Raji (cell line): Measurements from ENCODE around the gene ADGRE2.

Experiments
- POLR2A ChIP-seq: IDR thresholded peaks from 2 replicates; pipeline ENCODE4 v1.6.1; 2011; ENCODE audit warnings: low read depth, low read length, control low read depth; ENCODE audit not compliant: insufficient read depth

ADGRE2 gene

GRCh38 chr19:14735915-14736314 is 42.4 kb downstream of the ADGRE2 start:
- TF ChIP-seq POLR2A, result no peak

- no peak for TF ChIP-seq POLR2A
Observed at GRCh38 chr19:14733574-14733973, 44.8 kb downstream of the ADGRE2 start.

DNA sequence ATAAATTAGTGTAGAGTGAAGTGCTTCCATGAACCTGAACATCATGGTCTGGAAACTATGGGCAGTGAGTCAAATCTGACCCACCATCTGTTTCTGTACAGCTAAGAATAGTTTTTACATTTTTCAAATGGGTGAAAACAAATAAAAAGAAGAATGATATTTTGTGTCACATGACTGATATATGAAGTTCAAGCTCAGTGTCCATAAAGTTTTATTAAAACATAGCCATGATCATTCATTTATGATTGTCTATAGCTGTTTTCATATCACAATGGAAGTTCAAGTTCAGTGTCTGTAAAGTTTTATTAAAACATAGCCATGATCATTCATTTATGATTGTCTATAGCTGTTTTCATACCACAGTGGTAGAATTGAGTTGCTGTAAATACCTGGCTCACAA is 45.9 kb downstream of the ADGRE2 start:
- no peak for TF ChIP-seq POLR2A

DNA sequence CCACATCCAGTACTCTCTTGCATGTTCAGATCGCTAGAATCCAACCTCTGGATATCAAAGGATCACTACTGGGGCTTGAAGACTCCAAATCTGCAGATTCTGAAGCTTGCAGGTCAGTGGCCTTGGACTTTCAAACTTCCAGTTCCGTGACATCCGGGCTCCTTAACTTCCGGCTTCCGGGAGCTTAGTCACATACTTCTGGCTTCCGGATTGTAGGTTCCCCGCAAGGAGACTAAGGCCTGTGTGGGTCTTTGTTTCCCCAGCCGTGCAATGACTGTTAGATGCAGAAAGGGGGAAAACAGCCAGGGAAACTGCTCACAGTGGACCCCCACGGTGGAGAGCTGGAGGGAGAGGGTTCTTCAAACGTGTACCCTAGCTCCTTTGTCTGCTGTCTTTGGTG is 47.2 kb downstream of the ADGRE2 start:
- TF ChIP-seq POLR2A, result no peak

- TF ChIP-seq POLR2A, result no peak
Observed at GRCh38 chr19:14728595-14728994, 49.8 kb downstream of the ADGRE2 start.

DNA sequence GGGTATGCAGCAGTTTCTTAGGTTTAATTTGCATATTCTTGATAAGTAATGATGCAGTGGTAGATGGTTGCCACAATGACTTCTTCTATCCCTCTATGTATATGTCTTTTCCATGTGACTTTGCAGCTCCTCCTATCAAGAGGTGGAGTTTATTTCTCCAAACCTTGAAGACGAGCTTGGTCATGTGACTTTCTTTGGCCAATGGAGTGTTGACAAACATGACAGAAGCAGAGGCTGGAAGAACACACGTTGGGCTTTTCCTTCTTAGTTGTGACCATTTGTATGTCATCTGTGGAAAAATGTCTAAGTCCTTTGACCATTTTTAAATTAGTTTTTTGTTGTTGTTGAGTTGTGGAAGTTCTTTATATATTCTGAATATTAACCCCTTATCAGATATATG is 56.2 kb downstream of the ADGRE2 start:
- no peak for TF ChIP-seq POLR2A

- no peak for TF ChIP-seq POLR2A
Observed at GRCh38 chr19:14719162-14719561, 59.2 kb downstream of the ADGRE2 start.

DNA sequence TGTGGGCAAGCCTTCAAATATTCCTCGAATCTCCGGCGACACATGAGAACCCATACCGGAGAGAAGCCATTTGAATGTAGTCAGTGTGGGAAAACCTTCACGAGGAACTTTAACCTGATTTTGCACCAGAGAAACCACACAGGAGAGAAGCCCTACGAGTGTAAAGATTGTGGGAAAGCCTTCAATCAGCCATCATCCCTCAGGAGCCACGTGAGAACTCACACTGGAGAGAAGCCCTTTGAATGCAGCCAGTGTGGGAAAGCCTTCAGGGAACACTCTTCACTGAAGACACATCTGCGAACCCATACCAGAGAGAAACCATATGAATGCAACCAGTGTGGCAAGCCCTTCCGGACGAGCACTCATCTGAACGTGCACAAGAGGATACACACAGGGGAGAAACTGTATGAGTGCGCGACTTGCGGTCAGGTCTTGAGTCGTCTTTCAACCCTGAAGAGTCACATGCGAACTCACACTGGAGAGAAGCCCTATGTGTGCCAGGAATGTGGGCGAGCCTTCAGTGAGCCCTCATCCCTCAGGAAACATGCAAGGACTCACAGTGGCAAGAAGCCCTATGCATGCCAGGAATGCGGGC is 59.7 kb downstream of the ADGRE2 start:
- TF ChIP-seq POLR2A, result no peak

DNA sequence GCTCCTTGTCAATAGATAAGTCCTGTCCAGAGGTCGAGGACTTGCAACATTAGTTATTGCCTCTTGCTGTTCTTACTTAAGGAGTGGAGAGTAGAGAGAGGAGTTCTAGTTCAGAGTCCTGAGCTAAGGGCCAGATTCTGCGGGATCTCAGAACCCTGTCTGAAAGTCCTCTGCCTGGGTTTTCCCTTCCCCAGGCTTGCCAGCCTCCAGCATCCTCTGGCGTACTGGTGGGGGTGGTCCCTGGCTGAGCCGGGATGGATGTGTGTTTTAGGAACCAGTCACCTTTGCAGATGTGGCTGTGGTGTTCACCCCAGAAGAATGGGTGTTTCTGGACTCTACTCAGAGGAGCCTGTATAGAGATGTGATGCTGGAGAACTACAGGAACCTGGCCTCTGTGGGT is 62.5 kb downstream of the ADGRE2 start:
- no peak for TF ChIP-seq POLR2A

GRCh38 chr19:14704450-14704849 is 73.9 kb downstream of the ADGRE2 start:
- TF ChIP-seq POLR2A, result no peak

- TF ChIP-seq POLR2A, result no peak
Observed at GRCh38 chr19:14703833-14704232, 74.5 kb downstream of the ADGRE2 start.

- TF ChIP-seq POLR2A, result no peak
Observed at GRCh38 chr19:14700711-14701375, 77.5 kb downstream of the ADGRE2 start.

DNA sequence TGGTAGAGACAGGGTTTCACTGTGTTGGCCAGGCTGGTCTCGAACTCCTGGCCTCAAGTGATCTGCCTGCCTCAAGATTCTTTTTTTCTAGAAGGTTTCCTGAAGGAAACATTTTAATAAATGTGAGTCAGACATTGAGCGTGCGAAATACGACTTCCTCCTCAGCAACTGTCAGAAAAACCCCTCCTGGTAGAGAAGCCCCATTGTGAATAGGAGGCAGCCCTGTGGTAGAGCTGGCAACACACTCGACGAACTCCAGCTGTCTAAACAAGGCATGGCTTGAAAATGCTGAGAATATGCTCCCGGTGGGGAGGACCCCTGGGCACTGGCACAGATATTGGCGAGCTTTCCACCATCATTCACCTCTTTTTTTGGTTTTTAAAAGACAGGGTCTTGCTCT is 78.7 kb downstream of the ADGRE2 start:
- no peak for TF ChIP-seq POLR2A

DNA sequence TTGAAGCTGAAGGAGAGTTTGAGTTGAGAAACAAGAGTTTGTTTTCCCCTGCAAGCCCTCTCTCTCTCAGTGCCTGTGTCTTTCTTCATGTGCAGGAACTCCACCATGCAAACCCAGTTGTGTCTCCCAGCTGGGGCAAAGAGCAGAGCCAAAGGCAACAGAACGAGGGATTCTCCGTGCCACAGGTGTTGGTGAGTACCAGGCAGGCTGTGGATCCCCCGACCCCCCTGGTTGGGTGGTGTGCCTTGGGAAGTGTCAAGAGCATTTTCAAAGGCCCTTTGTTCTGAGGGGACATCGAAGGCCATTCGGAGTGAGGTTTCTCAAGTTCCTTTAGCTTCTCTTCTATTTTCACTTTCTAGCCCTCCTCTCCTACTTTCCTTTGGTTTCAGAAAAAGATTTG is 82.9 kb downstream of the ADGRE2 start:
- no peak for TF ChIP-seq POLR2A

DNA sequence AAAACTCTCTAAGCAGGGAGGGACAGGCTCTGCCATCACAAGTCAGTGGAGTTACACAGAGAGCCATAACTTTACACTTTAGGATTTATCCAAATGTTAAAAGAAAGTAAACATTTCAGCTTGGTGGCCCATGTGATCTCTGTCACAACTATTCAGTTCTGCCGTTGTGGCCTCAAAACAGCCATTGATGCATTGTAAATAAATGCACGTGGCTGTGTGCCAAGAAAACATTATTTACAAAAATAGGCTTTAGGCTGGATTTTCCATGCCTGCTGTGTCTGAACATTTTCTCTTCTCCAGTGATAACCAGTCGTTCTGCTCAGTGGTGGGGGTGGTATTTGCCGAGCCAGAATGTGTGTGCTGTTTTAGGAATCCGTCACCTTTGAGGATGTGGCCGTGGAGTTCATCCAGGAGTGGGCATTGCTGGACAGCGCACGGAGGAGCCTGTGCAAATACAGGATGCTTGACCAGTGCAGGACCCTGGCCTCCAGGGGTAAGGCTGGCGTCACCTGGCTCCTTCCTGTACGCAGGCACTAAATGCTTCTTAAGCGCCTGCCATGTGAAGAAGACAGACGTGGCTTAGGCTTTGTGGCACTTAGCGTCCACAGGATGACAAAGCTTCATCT is 83.6 kb downstream of the ADGRE2 start:
- no peak for TF ChIP-seq POLR2A
